Measurements from ENCODE around the gene UTP11. TPM values are rescaled to one million over a fixed set of nuclear protein-coding genes. Genes with fewer than 3 reads are reported as not detected.

The UTP11 gene
- total RNA-seq, 4 donors from 2014 or later = 34.6 to 49.8 (median 37.9) TPM

DNA sequence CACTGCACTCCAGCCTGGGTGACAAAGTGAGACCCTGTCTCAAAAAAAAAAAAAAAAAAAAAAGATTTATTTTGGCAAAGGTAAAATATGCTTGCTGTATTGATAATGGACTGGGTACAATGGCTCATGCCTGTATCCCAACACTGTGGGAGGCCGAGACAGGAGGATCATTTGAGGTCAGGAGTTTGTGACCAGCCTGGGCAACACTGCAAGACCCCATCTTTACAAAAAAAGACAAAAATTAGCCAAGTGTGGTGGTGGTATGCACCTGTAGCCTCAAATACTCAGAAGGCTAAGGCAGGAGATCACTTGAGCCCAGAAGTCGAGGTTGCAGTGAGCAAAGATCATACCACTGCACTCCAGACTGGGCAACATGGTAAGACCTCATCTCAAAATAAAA, 29.0 kb upstream of the UTP11 start:
- intact Hi-C loops (cut with DNase I; ENCODE audit: low total_unique reads) = no loop called here
- peak in 1 of 2 donors; percentile 10 for DNase-seq (ENCODE audit: low spot score in 2 of 2)
- H3K4me3 ChIP-seq (ENCODE audit: low read depth, poor library complexity, severe bottlenecking) = no peak overlapping the region
- 94 to 96% methylated on average over 2 of the region's 2 CpGs for WGBS, 2 donors
- TF ChIP-seq, protein P1, sequence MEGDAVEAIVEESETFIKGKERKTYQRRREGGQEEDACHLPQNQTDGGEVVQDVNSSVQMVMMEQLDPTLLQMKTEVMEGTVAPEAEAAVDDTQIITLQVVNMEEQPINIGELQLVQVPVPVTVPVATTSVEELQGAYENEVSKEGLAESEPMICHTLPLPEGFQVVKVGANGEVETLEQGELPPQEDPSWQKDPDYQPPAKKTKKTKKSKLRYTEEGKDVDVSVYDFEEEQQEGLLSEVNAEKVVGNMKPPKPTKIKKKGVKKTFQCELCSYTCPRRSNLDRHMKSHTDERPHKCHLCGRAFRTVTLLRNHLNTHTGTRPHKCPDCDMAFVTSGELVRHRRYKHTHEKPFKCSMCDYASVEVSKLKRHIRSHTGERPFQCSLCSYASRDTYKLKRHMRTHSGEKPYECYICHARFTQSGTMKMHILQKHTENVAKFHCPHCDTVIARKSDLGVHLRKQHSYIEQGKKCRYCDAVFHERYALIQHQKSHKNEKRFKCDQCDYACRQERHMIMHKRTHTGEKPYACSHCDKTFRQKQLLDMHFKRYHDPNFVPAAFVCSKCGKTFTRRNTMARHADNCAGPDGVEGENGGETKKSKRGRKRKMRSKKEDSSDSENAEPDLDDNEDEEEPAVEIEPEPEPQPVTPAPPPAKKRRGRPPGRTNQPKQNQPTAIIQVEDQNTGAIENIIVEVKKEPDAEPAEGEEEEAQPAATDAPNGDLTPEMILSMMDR (IDR thresholded peaks at IDR 0.05) = no peak
- TF ChIP-seq POLR2A (IDR thresholded peaks at IDR 0.05) = no peak

DNA sequence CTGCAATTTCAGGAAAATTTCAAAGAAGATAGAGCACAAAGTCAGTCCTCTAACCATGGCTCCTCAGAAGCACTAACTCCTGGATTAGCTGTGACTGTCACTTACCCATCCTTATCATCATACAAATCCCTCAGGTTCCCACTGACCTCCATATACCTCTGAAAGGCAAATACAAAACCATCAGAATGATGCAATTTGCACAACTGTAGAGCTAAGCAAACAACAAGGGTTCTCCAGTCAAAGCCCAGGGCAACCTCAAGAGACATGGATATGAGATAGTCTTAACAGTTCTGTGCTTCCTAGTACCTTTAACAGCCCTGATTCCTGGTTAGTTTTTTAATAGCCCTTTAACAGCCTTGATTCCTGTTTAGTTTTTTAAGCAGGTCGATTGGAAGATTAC, 24.9 kb upstream of the UTP11 start:
- WGBS, 2 donors = 40 to 42% methylated on average over 1 of the region's 1 CpG
- intact Hi-C loops (cut with DNase I; ENCODE audit: low total_unique reads) = no loop called here

DNA sequence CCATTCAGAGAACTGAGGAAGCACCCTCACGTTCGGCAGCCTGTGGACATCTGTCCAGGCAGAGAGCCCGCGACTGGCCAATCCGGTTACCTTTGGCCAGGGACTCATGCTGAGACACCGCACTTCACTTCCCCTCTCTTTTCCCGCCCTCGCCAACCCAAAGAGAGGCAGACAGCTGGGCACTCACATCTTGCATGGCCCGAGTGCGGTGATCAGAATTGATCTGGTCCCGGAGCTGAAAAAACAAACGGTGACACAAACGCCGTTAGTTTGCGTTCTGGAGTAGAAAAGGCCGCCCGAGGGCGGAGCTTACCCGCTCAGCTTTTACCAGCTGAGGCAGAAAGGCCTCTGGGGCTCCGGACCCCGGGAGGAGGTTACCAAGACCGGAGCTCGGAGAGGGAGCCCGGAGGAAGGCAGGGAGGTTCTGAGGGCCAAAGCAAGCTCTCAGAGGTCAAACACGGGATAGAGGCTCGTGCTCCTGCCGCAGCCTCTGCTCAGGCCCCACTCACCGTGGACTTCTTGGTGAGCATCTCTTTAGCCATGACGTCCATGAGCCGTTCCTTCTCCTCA, 23.1 kb upstream of the UTP11 start:
- no peak for DNase-seq (ENCODE audit: low spot score in 2 of 2)
- TF ChIP-seq, protein P1 (IDR thresholded peaks at IDR 0.05) = no peak
- no peak for TF ChIP-seq POLR2A (IDR thresholded peaks at IDR 0.05)
- intact Hi-C loops (cut with DNase I; ENCODE audit: low total_unique reads) = no loop called here
- H3K4me3 ChIP-seq (ENCODE audit: low read depth, poor library complexity, severe bottlenecking) = peak overlapping the region; percentile 86
- 0 to 1% methylated on average over 26 to 30 of the region's 30 CpGs for WGBS, 2 donors

More for the DNA sequence above, 24.9 kb upstream of the UTP11 start:
- DNase-seq (ENCODE audit: low spot score in 2 of 2) = peak in 1 of 2 donors; percentile 29
- no peak overlapping the region for H3K4me3 ChIP-seq (ENCODE audit: low read depth, poor library complexity, severe bottlenecking)
- TF ChIP-seq, protein P1 (IDR thresholded peaks at IDR 0.05) = no peak
- no peak for TF ChIP-seq POLR2A (IDR thresholded peaks at IDR 0.05)

DNA sequence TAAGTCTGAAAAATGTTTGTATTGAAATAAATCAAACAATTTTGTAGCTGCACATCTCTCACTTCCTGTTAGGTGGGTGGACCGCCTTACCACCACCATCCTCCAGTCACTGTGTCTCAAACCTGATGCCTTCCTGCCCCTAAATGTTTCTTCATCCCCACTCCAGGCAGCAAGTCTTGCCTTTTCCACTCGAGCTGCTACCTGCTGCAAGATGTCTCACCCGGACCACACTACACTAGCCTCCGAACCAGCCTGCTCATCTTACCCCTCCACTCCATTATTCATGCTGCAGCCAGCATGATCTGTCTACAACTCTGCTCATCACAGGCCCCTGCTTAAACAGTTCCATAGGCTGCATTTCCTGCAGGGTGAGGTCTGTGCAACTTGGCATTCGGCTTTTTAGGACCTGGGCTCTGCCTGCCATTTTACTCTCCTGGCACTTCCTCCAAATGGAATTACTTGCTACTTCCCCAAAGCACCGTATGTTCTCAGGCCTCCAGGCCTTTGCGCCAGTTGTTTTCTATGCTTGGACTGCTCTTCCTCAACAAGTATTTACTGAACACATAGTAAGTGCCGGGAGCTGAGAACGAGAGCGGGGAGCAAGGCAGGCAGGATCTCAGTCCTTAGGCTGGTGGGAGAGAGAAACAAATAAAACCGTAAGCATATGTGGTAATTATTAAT, 17.5 kb upstream of the UTP11 start:
- DNase-seq (ENCODE audit: low spot score in 2 of 2) = peak in 1 of 2 donors; percentile 80
- intact Hi-C loops (cut with DNase I; ENCODE audit: low total_unique reads) = no loop called here
- no peak overlapping the region for H3K4me3 ChIP-seq (ENCODE audit: low read depth, poor library complexity, severe bottlenecking)
- no peak for TF ChIP-seq POLR2A (IDR thresholded peaks at IDR 0.05)
- TF ChIP-seq, protein P1 (IDR thresholded peaks at IDR 0.05) = no peak
- WGBS, 2 donors = 45 to 49% methylated on average over 11 of the region's 11 CpGs

DNA sequence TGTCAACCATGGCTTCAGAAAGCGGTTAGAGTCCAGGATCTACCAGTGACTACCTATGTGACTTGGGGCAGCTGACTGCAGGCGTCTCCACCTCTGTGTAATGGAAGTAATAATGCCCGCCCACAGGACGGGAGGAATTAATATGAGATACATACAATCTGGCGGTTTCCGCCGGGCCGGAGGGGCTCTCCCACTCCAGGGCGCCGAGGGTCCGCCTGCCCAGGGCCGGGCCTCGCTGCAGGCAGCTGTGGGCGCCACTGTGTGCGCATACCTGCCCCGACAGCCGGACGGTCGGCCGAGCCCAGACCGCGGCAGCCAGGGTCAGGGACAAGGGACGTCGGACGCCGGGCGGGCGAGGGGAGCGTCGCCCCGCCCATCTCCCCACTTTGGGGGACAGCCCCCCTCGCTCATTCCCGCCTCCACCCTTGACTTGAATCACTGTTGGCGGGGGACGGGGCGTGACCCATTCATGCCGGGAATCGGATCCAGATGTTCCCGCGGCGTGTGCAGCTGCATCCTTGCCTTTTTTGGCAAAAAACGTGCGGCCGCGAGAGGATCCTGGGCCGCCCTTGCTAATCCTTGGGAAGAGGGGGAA, 16.7 kb upstream of the UTP11 start:
- H3K4me3 ChIP-seq (ENCODE audit: low read depth, poor library complexity, severe bottlenecking) = peak overlapping the region; percentile 8
- peak in 1 of 2 donors; percentile 96 for DNase-seq (ENCODE audit: low spot score in 2 of 2)
- whole genome bisulfite sequencing, 2 donors = 9 to 13% methylated on average over 39 to 45 of the region's 46 CpGs
- TF ChIP-seq, protein P1 (IDR thresholded peaks at IDR 0.05) = no peak
- TF ChIP-seq POLR2A (IDR thresholded peaks at IDR 0.05) = no peak
- intact Hi-C loops (cut with DNase I; ENCODE audit: low total_unique reads) = no loop called here
